ENCODE results near the gene EHMT1.

Gene EHMT1

GRCh38 chr9:137672907-137673791, 54.3 kb downstream of the EHMT1 start:
- Histone ChIP-seq H3K4me1 (ENCODE audit: control insufficient read depth, insufficient read depth, low read length, unreplicated experiment) (no peaks in the 10 kb centered on the region), H3K27ac (ENCODE audit: low read depth, low read length) (no peak overlapping the region), H2AFZ (ENCODE audit: low read length, unreplicated experiment) (no peak overlapping the region), H3K36me3 (ENCODE audit: insufficient read depth, low read length) (no peaks in the 10 kb centered on the region), H3K27me3 (ENCODE audit: insufficient read depth, low read length) (no peaks in the 10 kb centered on the region), H3K79me2 (ENCODE audit: control insufficient read depth, insufficient read depth, low read length, unreplicated experiment) (peaks cover 73% of the 10 kb centered on the region), H3K4me3 (ENCODE audit: low read depth, low read length) (no peak overlapping the region)

GRCh38 chr9:137673886-137674285, 55.1 kb downstream of the EHMT1 start:
- Histone ChIP-seq H2AFZ (ENCODE audit: low read length, unreplicated experiment) (no peak overlapping the region), H3K4me3 (ENCODE audit: low read depth, low read length) (no peak overlapping the region), H3K27me3 (ENCODE audit: insufficient read depth, low read length) (no peaks in the 10 kb centered on the region), H3K79me2 (ENCODE audit: control insufficient read depth, insufficient read depth, low read length, unreplicated experiment) (peaks cover 75% of the 10 kb centered on the region), H3K36me3 (ENCODE audit: insufficient read depth, low read length) (no peaks in the 10 kb centered on the region), H3K4me1 (ENCODE audit: control insufficient read depth, insufficient read depth, low read length, unreplicated experiment) (no peaks in the 10 kb centered on the region), H3K27ac (ENCODE audit: low read depth, low read length) (no peak overlapping the region)

GRCh38 chr9:137674307-137674975, 55.6 kb downstream of the EHMT1 start:
- no peak overlapping the region for H3K27ac ChIP-seq (ENCODE audit: low read depth, low read length)
- no peak overlapping the region for H2AFZ ChIP-seq (ENCODE audit: low read length, unreplicated experiment)
- peaks cover 76% of the 10 kb centered on the region for H3K79me2 ChIP-seq (ENCODE audit: control insufficient read depth, insufficient read depth, low read length, unreplicated experiment)
- no peaks in the 10 kb centered on the region for H3K36me3 ChIP-seq (ENCODE audit: insufficient read depth, low read length)
- no peaks in the 10 kb centered on the region for H3K27me3 ChIP-seq (ENCODE audit: insufficient read depth, low read length)
- no peak overlapping the region for H3K4me3 ChIP-seq (ENCODE audit: low read depth, low read length)
- H3K4me1 ChIP-seq (ENCODE audit: control insufficient read depth, insufficient read depth, low read length, unreplicated experiment), result no peaks in the 10 kb centered on the region

- Histone ChIP-seq H2AFZ (ENCODE audit: low read length, unreplicated experiment) (no peak overlapping the region), H3K4me3 (ENCODE audit: low read depth, low read length) (no peak overlapping the region), H3K27me3 (ENCODE audit: insufficient read depth, low read length) (no peaks in the 10 kb centered on the region), H3K27ac (ENCODE audit: low read depth, low read length) (no peak overlapping the region), H3K79me2 (ENCODE audit: control insufficient read depth, insufficient read depth, low read length, unreplicated experiment) (peaks cover 78% of the 10 kb centered on the region), H3K4me1 (ENCODE audit: control insufficient read depth, insufficient read depth, low read length, unreplicated experiment) (no peaks in the 10 kb centered on the region), H3K36me3 (ENCODE audit: insufficient read depth, low read length) (no peaks in the 10 kb centered on the region)
These were observed 56.1 kb downstream of the EHMT1 start for GRCh38 chr9:137674976-137675320.

GRCh38 chr9:137676998-137677397, 58.2 kb downstream of the EHMT1 start:
- Histone ChIP-seq H3K4me1 (ENCODE audit: control insufficient read depth, insufficient read depth, low read length, unreplicated experiment) (no peaks in the 10 kb centered on the region), H3K79me2 (ENCODE audit: control insufficient read depth, insufficient read depth, low read length, unreplicated experiment) (peaks cover 76% of the 10 kb centered on the region), H3K27me3 (ENCODE audit: insufficient read depth, low read length) (no peaks in the 10 kb centered on the region)

GRCh38 chr9:137678202-137678601, 59.4 kb downstream of the EHMT1 start:
- Histone ChIP-seq H3K36me3 (ENCODE audit: insufficient read depth, low read length) (no peaks in the 10 kb centered on the region), H2AFZ (ENCODE audit: low read length, unreplicated experiment) (no peak overlapping the region), H3K27me3 (ENCODE audit: insufficient read depth, low read length) (no peaks in the 10 kb centered on the region), H3K4me3 (ENCODE audit: low read depth, low read length) (no peak overlapping the region), H3K27ac (ENCODE audit: low read depth, low read length) (no peak overlapping the region), H3K79me2 (ENCODE audit: control insufficient read depth, insufficient read depth, low read length, unreplicated experiment) (peaks cover 78% of the 10 kb centered on the region), H3K4me1 (ENCODE audit: control insufficient read depth, insufficient read depth, low read length, unreplicated experiment) (no peaks in the 10 kb centered on the region)

More at GRCh38 chr9:137676998-137677397, 58.2 kb downstream of the EHMT1 start:
- no peak overlapping the region for H2AFZ ChIP-seq (ENCODE audit: low read length, unreplicated experiment)
- H3K4me3 ChIP-seq (ENCODE audit: low read depth, low read length), result no peak overlapping the region
- H3K27ac ChIP-seq (ENCODE audit: low read depth, low read length), result no peak overlapping the region
- H3K36me3 ChIP-seq (ENCODE audit: insufficient read depth, low read length), result no peaks in the 10 kb centered on the region

- Histone ChIP-seq H3K4me1 (ENCODE audit: control insufficient read depth, insufficient read depth, low read length, unreplicated experiment) (no peaks in the 10 kb centered on the region), H3K4me3 (ENCODE audit: low read depth, low read length) (no peak overlapping the region), H3K27ac (ENCODE audit: low read depth, low read length) (no peak overlapping the region), H3K79me2 (ENCODE audit: control insufficient read depth, insufficient read depth, low read length, unreplicated experiment) (peaks cover 77% of the 10 kb centered on the region), H2AFZ (ENCODE audit: low read length, unreplicated experiment) (no peak overlapping the region), H3K36me3 (ENCODE audit: insufficient read depth, low read length) (no peaks in the 10 kb centered on the region), H3K27me3 (ENCODE audit: insufficient read depth, low read length) (no peaks in the 10 kb centered on the region)
These were observed 60.4 kb downstream of the EHMT1 start for GRCh38 chr9:137679249-137679648.

- peaks cover 78% of the 10 kb centered on the region for H3K79me2 ChIP-seq (ENCODE audit: control insufficient read depth, insufficient read depth, low read length, unreplicated experiment)
- H3K36me3 ChIP-seq (ENCODE audit: insufficient read depth, low read length), result no peaks in the 10 kb centered on the region
- no peaks in the 10 kb centered on the region for H3K4me1 ChIP-seq (ENCODE audit: control insufficient read depth, insufficient read depth, low read length, unreplicated experiment)
- H2AFZ ChIP-seq (ENCODE audit: low read length, unreplicated experiment), result no peak overlapping the region
- no peak overlapping the region for H3K27ac ChIP-seq (ENCODE audit: low read depth, low read length)
- H3K27me3 ChIP-seq (ENCODE audit: insufficient read depth, low read length), result no peaks in the 10 kb centered on the region
- H3K4me3 ChIP-seq (ENCODE audit: low read depth, low read length), result no peak overlapping the region
These were observed 61.0 kb downstream of the EHMT1 start for GRCh38 chr9:137679695-137680305.

GRCh38 chr9:137680444-137681358, 61.9 kb downstream of the EHMT1 start:
- H3K4me3 ChIP-seq (ENCODE audit: low read depth, low read length), result no peak overlapping the region
- no peak overlapping the region for H3K27ac ChIP-seq (ENCODE audit: low read depth, low read length)
- no peaks in the 10 kb centered on the region for H3K27me3 ChIP-seq (ENCODE audit: insufficient read depth, low read length)
- peaks cover 3% of the 10 kb centered on the region; the same call in 1 of the 2 replicates for H3K36me3 ChIP-seq (ENCODE audit: insufficient read depth, low read length)
- no peak overlapping the region for H2AFZ ChIP-seq (ENCODE audit: low read length, unreplicated experiment)
- H3K79me2 ChIP-seq (ENCODE audit: control insufficient read depth, insufficient read depth, low read length, unreplicated experiment), result peaks cover 84% of the 10 kb centered on the region
- H3K4me1 ChIP-seq (ENCODE audit: control insufficient read depth, insufficient read depth, low read length, unreplicated experiment), result no peaks in the 10 kb centered on the region
